ENCODE measurements around the gene NTM. TPM values are rescaled to one million over a fixed set of nuclear protein-coding genes. Genes with fewer than 3 reads are reported as not detected.

NTM gene
- total and polyA plus RNA-seq, 2 of the 8 experiments (the other 6 are each of a cell fraction or from before 2014, with no cell fraction given), result 13.4 to 20.0 TPM

DNA sequence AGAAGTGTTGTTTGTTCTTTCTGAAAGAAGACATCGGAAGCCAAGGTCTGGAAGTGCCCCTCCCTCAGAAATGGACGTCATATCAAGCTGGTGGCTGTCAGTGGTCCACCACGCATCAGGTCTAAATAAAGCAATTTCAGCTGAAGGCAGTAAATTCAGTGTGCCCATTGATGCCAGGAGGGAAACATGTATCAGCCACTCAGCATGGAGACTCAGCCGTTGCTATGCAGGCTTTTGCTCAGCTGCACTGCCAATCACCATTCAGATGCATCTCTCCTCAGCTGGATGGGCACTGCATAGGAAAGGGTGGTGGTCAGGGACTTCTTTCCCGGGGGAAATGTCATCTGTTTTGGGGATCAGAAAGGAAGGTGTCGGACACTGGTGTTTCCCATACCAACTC is 878.2 kb downstream of the NTM start:
- Histone ChIP-seq H2BK120ac (replicated peaks; ENCODE audit: low read depth, low read length) (no peak overlapping the region), H3K14ac (ENCODE audit: insufficient read length) (no peak overlapping the region), H3K9me3 (ENCODE audit: insufficient read depth in 2 of 2, low read depth in 1 of 2, low read length in 1 of 2) (no peaks in the 10 kb centered on the region), H3K36me3 (ENCODE audit: control insufficient read depth in 2 of 4, insufficient read depth in 4 of 4, low read length in 3 of 4) (no peaks in the 10 kb centered on the region), H3K4me2 (ENCODE audit: insufficient read depth in 1 of 2, low read depth in 2 of 2, low read length in 2 of 2) (no peak overlapping the region), H3K4me1 (replicated peaks in 1 of 4; ENCODE audit: control insufficient read depth in 3 of 4, insufficient read depth in 4 of 4, low read length in 3 of 4) (peaks cover 0 to 4% (median under 1%) of the 10 kb centered on the region in 4 experiments; a peak in 3 of 7 replicates), H4K91ac (replicated peaks; ENCODE audit: insufficient read length, low read length) (no peak overlapping the region), H3K23ac (ENCODE audit: insufficient read length) (no peak overlapping the region), H2BK15ac (ENCODE audit: low read length) (no peak overlapping the region), H2BK20ac (ENCODE audit: low read length) (no peak overlapping the region), H3K79me1 (ENCODE audit: low read depth, low read length) (no peaks in the 10 kb centered on the region), H4K20me1 (replicated peaks in 1 of 2; ENCODE audit: control insufficient read depth in 1 of 2, insufficient read depth in 2 of 2, low read length in 2 of 2) (peaks cover 0 to 1% of the 10 kb centered on the region in 2 experiments), H4K8ac (ENCODE audit: extremely low read depth, insufficient read depth, low read length) (no peak overlapping the region), H2AFZ (ENCODE audit: low read length) (no peak overlapping the region), H2AK5ac (ENCODE audit: low read depth, low read length) (no peak overlapping the region), H3K18ac (ENCODE audit: extremely low read depth, low read length) (no peak overlapping the region), H3K4ac (replicated peaks; ENCODE audit: insufficient read length, low read depth, low read length) (no peak overlapping the region), H3K79me2 (ENCODE audit: control insufficient read depth in 1 of 2, insufficient read depth in 2 of 2, low read length in 2 of 2) (no peaks in the 10 kb centered on the region), H3K9ac (replicated peaks in 1 of 4; ENCODE audit: extremely low read depth in 1 of 4, low read depth in 3 of 4, low read length in 3 of 4) (no peak overlapping the region), H4K5ac (ENCODE audit: insufficient read length, low read depth, low read length) (no peak overlapping the region), H2BK5ac (ENCODE audit: low read depth, low read length) (no peak overlapping the region), H3K23me2 (ENCODE audit: low read depth, low read length) (no peaks in the 10 kb centered on the region), H3K27ac (ENCODE audit: low read depth, low read length) (no peak overlapping the region), H3K56ac (replicated peaks; ENCODE audit: insufficient read length, low read depth, low read length) (no peak overlapping the region), H2BK12ac (ENCODE audit: low read depth, low read length) (no peak overlapping the region), H3K4me3 (ENCODE audit: extremely low read depth in 1 of 4, insufficient read depth in 2 of 4, low read depth in 3 of 4, low read length in 4 of 4) (no peak overlapping the region), H3K27me3 (replicated peaks in 1 of 4; ENCODE audit: control insufficient read depth in 3 of 4, extremely low read depth in 1 of 4, insufficient read depth in 3 of 4, low read length in 3 of 4) (no peaks in the 10 kb centered on the region)
- FAIRE-seq (no peak), DNase-seq (ENCODE audit: low read depth in 1 of 2, low spot score in 2 of 2) (no peak)
- ChIA-PET POLR2A (ENCODE audit: partially characterized antibody) (no interaction called here), CTCF (ENCODE audit: partially characterized antibody) (interaction anchor here (0.6 to 1.5 kb wide), 5 partner anchors 9 to 78 kb away, joined by 3 to 5 read pairs (median 5); no protein-coding TSS in a partner anchor)
- TF ChIP-seq FOSL1 (IDR thresholded peaks at IDR 0.05; ENCODE audit: insufficient read depth, low read depth, low read length) (no peak), BRCA1 (IDR thresholded peaks at IDR 0.05; ENCODE audit: low read depth, low read length) (no peak), EGR1 (IDR thresholded peaks at IDR 0.05; ENCODE audit: borderline replicate concordance, low read depth, low read length) (no peak), ASH2L (IDR thresholded peaks at IDR 0.05; ENCODE audit: low read length) (no peak), NRF1 (IDR thresholded peaks at IDR 0.05; ENCODE audit: low read depth, low read length) (no peak), RFX5 (IDR thresholded peaks at IDR 0.05; ENCODE audit: borderline replicate concordance, low read depth, low read length) (peak; percentile 76; the same call in 1 of the 2 replicates), CTBP2 (IDR thresholded peaks at IDR 0.05; ENCODE audit: borderline replicate concordance, insufficient read depth, insufficient read length, low read length) (no peak)
- 77% methylated on average over 6 of the region's 6 CpGs; no CpG with 5 or more reads in 1 of the 2 experiments for WGBS, 2 experiments (ENCODE audit: extremely low coverage in 1 of 2, insufficient coverage in 1 of 2, insufficient read length in 1 of 2, insufficient replicate concordance in 2 of 2, low coverage in 1 of 2, low lambda C conversion rate in 2 of 2, missing lambda C conversion rate in 1 of 2)
